K562 (cell line): Measurements from ENCODE around the gene PRM2. TPM values are rescaled to one million over a fixed set of nuclear protein-coding genes. Genes with fewer than 3 reads are reported as not detected.
A peak's percentile ranks its signal among the peaks of the same experiment; 100 is the strongest.

ENCODE experiments used
- BRF1 ChIP-seq: IDR thresholded peaks from 3 replicates; pipeline ENCODE4 v1.6.1; 2011; ENCODE audit warnings: borderline replicate concordance, mild to moderate bottlenecking; ENCODE audit not compliant: insufficient read length; ENCODE audit errors: extremely low read depth
- ETV1 ChIP-seq: fragments of 450-650 bp; conservative IDR thresholded peaks from 2 replicates; pipeline ENCODE4 v1.6.1; 2016; ENCODE audit warnings: missing genetic modification characterization, control low read depth, low read depth, missing compliant biosample characterization
- HNRNPL ChIP-seq: fragments of 200-400 bp; formaldehyde crosslinking; IDR thresholded peaks from 2 replicates; pipeline ENCODE4 v1.6.1; 2017; ENCODE audit warnings: low read depth, mild to moderate bottlenecking, low read length
- HSF4 ChIP-seq: fragments of 250-450 bp; sonication (Bioruptor Pico); IDR thresholded peaks from 2 replicates; pipeline ENCODE4 v2.1.2; 2022; ENCODE audit warnings: mild to moderate bottlenecking, moderate library complexity, borderline replicate concordance
- RBM25 ChIP-seq: fragments of 200-400 bp; formaldehyde crosslinking; IDR thresholded peaks from 2 replicates; pipeline ENCODE4 v1.6.1; 2018; ENCODE audit warnings: low read length, low read depth, moderate library complexity; ENCODE audit not compliant: severe bottlenecking
- SNRNP70 ChIP-seq: fragments of 200-400 bp; formaldehyde crosslinking; optimal IDR thresholded peaks from 2 replicates; pipeline ENCODE3; 2017; ENCODE audit warnings: low read depth, low read length
- ZBTB5 ChIP-seq: fragments of 450-650 bp; IDR thresholded peaks from 2 replicates; pipeline ENCODE4 v1.6.1; 2017; ENCODE audit warnings: antibody characterized with exemption
- ZFX ChIP-seq: sonication (generic); formaldehyde crosslinking; IDR thresholded peaks from 2 replicates; pipeline ENCODE4 v1.8.0; 2022; ENCODE audit warnings: mild to moderate bottlenecking, missing genetic modification reagents, moderate library complexity
- ZNF518B ChIP-seq: fragments of 250-450 bp; sonication (Bioruptor Pico); IDR thresholded peaks from 2 replicates; pipeline ENCODE4 v1.5.0; 2021; ENCODE audit warnings: mild to moderate bottlenecking, moderate library complexity
- polyA plus RNA-seq, 8 experiments: library from polyadenylated mRNA; depleted of rRNA in 4 of 8; stranded (reverse) in 5 of 8; unstranded in 3 of 8; fragments of >200 nt; fragmentation: Nextera tagmentation in 2 of 8; fragmentation: Illumina TruSeq in 1 of 8; extraction: Ambion mirVana in 2 of 8; extraction: Trizol in 1 of 8; gene quantifications; 2 replicates each; pipeline versions ENCODE4 v1.2.1 to v1.2.3, GENCODE V29; 2011 to 2014; ENCODE audit warnings: inconsistent platforms in 1 of 8, missing spikeins in 1 of 8
- total RNA-seq, 7 experiments: library from RNA; depleted of rRNA in 6 of 7; stranded (reverse); fragments of >200 nt in 6 of 7; fragmentation: Illumina TruSeq in 2 of 7; extraction: Trizol in 2 of 7; gene quantifications; 2 replicates each; pipeline versions ENCODE4 v1.2.1 to v1.2.3, GENCODE V29; 2011 to 2021; ENCODE audit warnings: low replicate concordance in 1 of 7
- TF ChIP-seq, protein P1 (sequence below), 2 experiments: fragments of 450-650 bp; IDR thresholded peaks; 2 replicates each; pipeline ENCODE4 v1.6.1; 2016
- TF ChIP-seq, protein P2 (sequence below): fragments of 450-650 bp; IDR thresholded peaks from 2 replicates; pipeline ENCODE4 v1.6.1; 2018; ENCODE audit warnings: mild to moderate bottlenecking, low read depth; ENCODE audit not compliant: partially characterized antibody
- TF ChIP-seq, protein P3 (sequence below), 2 experiments: fragments of 250-450 bp in 1 of 2; fragments of 450-650 bp in 1 of 2; sonication (Bioruptor Pico) in 1 of 2; IDR thresholded peaks; 2 replicates each; pipeline versions ENCODE4 v1.6.1 to v1.8.0; 2016 to 2021; ENCODE audit warnings: mild to moderate bottlenecking in 2 of 2, moderate library complexity in 2 of 2, missing compliant biosample characterization in 1 of 2, missing genetic modification characterization in 1 of 2
- TF ChIP-seq, protein P4 (sequence below): fragments of 450-650 bp; formaldehyde crosslinking; conservative IDR thresholded peaks from 2 replicates; pipeline ENCODE4 v1.4.0; 2022; ENCODE audit warnings: mild to moderate bottlenecking, missing genetic modification characterization

The PRM2 gene
- total and polyA plus RNA-seq, 9 of the 15 experiments (the other 6 are each of a cell fraction or from before 2014, with no cell fraction given) = not detected

DNA sequence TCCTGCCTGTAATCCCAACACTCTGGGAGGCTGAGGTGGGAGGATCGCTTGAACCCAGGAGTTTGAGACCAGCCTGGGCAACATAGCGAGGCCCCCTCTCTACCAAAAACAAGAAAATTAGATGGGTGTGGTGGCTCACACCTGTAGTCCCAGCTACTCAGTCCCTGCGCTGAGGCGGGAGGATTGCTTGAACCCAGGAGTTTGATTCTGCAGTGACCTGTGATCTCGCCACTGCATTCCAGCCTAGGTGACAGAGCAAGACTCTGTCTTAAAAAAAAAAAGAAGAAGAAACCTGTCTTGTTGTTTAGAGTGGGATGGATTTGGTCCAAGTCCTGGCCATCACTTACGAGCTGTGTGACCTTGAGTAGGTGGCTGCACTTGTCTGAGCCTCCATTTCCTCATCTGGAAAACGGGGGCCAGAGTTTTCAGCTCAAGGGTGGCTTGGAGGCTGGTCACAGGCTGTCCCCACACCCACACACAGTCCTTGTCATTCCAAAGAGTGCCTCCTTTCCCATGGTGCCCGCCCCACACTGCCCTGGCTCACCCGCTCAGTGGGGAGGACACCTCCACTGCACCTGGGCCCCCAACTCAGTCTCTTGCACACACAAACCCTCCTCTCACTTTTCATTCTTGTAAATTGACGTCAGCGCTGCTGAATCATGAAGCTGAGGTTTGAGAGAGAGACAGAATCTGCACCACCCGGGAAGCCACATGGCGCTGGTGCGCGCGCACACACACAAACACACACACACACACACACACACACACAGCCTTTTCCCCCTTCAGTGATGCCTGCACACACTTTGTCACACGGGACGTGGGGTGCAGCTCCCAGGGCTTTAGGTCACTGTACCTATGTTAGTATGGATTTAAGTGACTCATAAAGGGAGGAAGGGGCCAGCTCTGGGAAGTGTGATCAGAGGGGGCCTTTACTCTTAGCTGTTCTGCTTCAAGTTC lies 24.5 kb downstream of the PRM2 start (continued):
- TF ChIP-seq, protein P1, sequence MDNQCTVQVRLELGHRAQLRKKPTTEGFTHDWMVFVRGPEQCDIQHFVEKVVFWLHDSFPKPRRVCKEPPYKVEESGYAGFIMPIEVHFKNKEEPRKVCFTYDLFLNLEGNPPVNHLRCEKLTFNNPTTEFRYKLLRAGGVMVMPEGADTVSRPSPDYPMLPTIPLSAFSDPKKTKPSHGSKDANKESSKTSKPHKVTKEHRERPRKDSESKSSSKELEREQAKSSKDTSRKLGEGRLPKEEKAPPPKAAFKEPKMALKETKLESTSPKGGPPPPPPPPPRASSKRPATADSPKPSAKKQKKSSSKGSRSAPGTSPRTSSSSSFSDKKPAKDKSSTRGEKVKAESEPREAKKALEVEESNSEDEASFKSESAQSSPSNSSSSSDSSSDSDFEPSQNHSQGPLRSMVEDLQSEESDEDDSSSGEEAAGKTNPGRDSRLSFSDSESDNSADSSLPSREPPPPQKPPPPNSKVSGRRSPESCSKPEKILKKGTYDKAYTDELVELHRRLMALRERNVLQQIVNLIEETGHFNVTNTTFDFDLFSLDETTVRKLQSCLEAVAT (IDR thresholded peaks at IDR 0.05) = peak in 1 of 2 experiments; percentile 40; a peak in 1 of 4 replicates
- TF ChIP-seq RBM25 = peak; percentile 44
- TF ChIP-seq, protein P2, sequence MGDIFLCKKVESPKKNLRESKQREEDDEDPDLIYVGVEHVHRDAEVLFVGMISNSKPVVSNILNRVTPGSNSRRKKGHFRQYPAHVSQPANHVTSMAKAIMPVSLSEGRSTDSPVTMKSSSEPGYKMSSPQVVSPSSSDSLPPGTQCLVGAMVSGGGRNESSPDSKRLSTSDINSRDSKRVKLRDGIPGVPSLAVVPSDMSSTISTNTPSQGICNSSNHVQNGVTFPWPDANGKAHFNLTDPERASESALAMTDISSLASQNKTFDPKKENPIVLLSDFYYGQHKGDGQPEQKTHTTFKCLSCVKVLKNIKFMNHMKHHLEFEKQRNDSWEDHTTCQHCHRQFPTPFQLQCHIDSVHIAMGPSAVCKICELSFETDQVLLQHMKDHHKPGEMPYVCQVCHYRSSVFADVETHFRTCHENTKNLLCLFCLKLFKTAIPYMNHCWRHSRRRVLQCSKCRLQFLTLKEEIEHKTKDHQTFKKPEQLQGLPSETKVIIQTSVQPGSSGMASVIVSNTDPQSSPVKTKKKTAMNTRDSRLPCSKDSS = no peak
- TF ChIP-seq, protein P3, sequence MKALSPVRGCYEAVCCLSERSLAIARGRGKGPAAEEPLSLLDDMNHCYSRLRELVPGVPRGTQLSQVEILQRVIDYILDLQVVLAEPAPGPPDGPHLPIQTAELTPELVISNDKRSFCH (CRISPR knock-in tag; IDR thresholded peaks at IDR 0.05) = no peak
- TF ChIP-seq, protein P3 (tag; IDR thresholded peaks at IDR 0.05) = no peak
- no peak for TF ChIP-seq ZFX (CRISPR knock-in tag)
- no peak for TF ChIP-seq HSF4 (CRISPR knock-in tag)
- TF ChIP-seq ZBTB5 = no peak
- no peak for TF ChIP-seq ZNF518B (CRISPR knock-in tag)
- TF ChIP-seq SNRNP70 = no peak
- TF ChIP-seq, protein P4, sequence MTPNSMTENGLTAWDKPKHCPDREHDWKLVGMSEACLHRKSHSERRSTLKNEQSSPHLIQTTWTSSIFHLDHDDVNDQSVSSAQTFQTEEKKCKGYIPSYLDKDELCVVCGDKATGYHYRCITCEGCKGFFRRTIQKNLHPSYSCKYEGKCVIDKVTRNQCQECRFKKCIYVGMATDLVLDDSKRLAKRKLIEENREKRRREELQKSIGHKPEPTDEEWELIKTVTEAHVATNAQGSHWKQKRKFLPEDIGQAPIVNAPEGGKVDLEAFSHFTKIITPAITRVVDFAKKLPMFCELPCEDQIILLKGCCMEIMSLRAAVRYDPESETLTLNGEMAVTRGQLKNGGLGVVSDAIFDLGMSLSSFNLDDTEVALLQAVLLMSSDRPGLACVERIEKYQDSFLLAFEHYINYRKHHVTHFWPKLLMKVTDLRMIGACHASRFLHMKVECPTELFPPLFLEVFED = 0 out of 2 replicates have a peak, but pooled peaks have one; percentile 11
- no peak for TF ChIP-seq HNRNPL
- TF ChIP-seq ETV1 = no peak
- no peak for TF ChIP-seq BRF1
